ENCODE results near the gene EBPL. TPM values are rescaled to one million over a fixed set of nuclear protein-coding genes. Genes with fewer than 3 reads are reported as not detected.

The EBPL gene
- total and polyA plus RNA-seq, 9 of the 15 experiments (the other 6 are each of a cell fraction or from before 2014, with no cell fraction given), result 5.2 to 68.3 (median 43.0) TPM

DNA sequence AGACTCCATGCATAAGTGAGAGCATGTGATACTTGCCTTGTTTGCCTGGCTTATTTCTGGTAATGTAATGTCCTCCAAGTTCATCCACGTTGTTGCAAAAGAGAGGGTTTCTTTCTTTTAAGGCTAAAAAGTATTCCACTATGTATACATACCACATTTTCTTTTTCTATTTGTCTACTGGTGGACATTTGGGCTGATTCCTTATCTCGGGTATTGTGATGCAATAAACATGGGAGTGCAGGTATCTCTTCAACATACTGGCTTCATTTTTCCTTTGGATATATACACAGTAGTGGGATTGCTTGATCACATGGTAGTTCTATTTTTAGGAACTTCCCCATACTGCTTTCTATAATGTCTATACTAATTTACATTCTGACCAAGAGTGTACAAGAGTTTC, 49.6 kb upstream of the EBPL start:
- in situ Hi-C loops (cut with MboI), result no loop called here
- Histone ChIP-seq H3K9me3 (replicated peaks; ENCODE audit: control insufficient read depth, insufficient read depth, low read depth, low read length) (no peaks in the 10 kb centered on the region), H3K36me3 (ENCODE audit: control insufficient read depth, insufficient read depth, low read length) (peaks cover 16% of the 10 kb centered on the region; the same call in 1 of the 3 replicates), H3K79me2 (ENCODE audit: control insufficient read depth, insufficient read depth, low read length) (no peaks in the 10 kb centered on the region), H3K27me3 (ENCODE audit: control insufficient read depth in 2 of 2, insufficient read depth in 2 of 2, low read length in 2 of 2) (no peaks in the 10 kb centered on the region), H3K9me1 (ENCODE audit: control insufficient read depth, insufficient read depth, low read length) (no peaks in the 10 kb centered on the region), H3K4me1 (replicated peaks in 1 of 2; ENCODE audit: control insufficient read depth in 2 of 2, insufficient read depth in 2 of 2, low read length in 2 of 2) (no peaks in the 10 kb centered on the region), H3K4me2 (ENCODE audit: insufficient read depth, low read length) (no peak overlapping the region), H3K27ac (ENCODE audit: extremely low read depth, low read depth, low read length) (no peak overlapping the region), H4K20me1 (replicated peaks; ENCODE audit: control insufficient read depth, insufficient read depth, low read length) (no peaks in the 10 kb centered on the region), H3K9ac (ENCODE audit: insufficient read depth in 1 of 2, low read depth in 2 of 2, low read length in 2 of 2) (no peak overlapping the region), H3K4me3 (no peak overlapping the region), H2AFZ (ENCODE audit: low read depth, low read length) (no peak overlapping the region)
- intact Hi-C loops (cut with micrococcal nuclease), result no loop called here
- DNase-seq (ENCODE audit: extremely low read depth in 1 of 4, low spot score in 3 of 4) (no peak), ATAC-seq (no peak), FAIRE-seq (no peak)
- 67% methylated on average over 2 of the region's 2 CpGs for WGBS (ENCODE audit: insufficient coverage, low coverage, missing lambda C conversion rate)
- BruUV-seq (replicated peaks), result no TSS peak
- ChIA-PET CTCF (ENCODE audit: low intra/inter-chr PET ratio) (no interaction called here), POLR2A (no interaction called here)
- TF ChIP-seq CEBPB (tag; IDR thresholded peaks at IDR 0.05) (peak; percentile 59), CEBPG (CRISPR knock-in tag; IDR thresholded peaks at IDR 0.05) (no peak), CEBPG (tag; conservative IDR thresholded peaks at IDR 0.05 in 1 of 2, IDR thresholded peaks at IDR 0.05 in 1 of 2) (peak in 1 of 2 experiments; percentile 44; a peak in 1 of 4 replicates), TOE1 (IDR thresholded peaks at IDR 0.05; ENCODE audit: borderline replicate concordance) (no peak), TOE1 (CRISPR knock-in tag; IDR thresholded peaks at IDR 0.05; ENCODE audit: borderline replicate concordance, low read depth) (no peak)
- TF ChIP-seq, protein P1, sequence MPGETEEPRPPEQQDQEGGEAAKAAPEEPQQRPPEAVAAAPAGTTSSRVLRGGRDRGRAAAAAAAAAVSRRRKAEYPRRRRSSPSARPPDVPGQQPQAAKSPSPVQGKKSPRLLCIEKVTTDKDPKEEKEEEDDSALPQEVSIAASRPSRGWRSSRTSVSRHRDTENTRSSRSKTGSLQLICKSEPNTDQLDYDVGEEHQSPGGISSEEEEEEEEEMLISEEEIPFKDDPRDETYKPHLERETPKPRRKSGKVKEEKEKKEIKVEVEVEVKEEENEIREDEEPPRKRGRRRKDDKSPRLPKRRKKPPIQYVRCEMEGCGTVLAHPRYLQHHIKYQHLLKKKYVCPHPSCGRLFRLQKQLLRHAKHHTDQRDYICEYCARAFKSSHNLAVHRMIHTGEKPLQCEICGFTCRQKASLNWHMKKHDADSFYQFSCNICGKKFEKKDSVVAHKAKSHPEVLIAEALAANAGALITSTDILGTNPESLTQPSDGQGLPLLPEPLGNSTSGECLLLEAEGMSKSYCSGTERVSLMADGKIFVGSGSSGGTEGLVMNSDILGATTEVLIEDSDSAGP (CRISPR knock-in tag; IDR thresholded peaks at IDR 0.05), result no peak
